GM19238 (cell line): ENCODE results near the gene MYH7B.

ENCODE experiments used
- DNase-seq: peaks from one replicate; pipeline ENCODE4 v3.0.0; 2011; ENCODE audit warnings: low spot score; ENCODE audit not compliant: insufficient read length

Gene MYH7B

DNA sequence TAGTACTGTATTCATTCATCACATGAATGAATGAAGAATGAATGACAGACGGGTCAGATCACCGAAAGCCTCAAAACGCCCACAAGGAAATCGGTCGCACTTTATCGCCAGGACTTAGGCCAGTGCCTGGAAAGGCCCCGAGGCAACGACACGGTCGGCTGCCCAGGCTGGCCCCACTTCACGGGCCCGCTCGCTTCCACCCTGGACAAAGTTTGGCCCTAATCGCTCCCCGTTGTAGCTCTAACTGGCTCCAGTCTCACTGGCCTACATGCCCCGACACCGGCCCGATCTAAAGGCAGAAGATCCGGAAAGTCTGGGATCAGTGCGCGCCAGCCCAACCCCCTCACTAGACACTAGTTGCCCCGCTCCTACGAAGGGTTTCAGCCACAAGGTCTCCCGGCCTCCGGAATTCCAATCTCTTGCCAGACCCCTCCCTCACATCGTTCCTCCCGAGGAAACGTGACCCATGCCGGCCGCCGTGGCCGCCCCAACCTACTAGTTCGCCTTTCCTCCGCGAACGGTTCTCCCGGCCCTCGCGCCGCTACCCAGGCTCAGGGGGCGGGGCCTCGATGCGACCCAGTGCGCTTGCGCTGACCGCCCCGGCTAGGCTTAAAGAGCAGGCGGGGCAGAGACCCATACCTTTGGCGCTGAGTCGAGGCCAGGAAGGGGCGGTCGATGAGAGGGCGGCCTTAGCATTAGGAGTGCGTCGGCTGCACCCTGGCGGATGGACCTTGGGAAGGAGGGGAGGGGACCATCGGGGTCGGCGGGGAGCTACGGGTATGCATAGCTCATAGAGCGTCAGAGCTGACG lies at the start of gene MYH7B, which contains the start of gene GSS:
TSS of gene MYH7B (plus strand) at position 638 of the 810 bp plus-strand sequence. CDS start 22,138 bp downstream, outside the sequence.
TSS of gene GSS (minus strand) at position 576 of the 810 bp plus-strand sequence. CDS start 3,954 bp downstream, outside the sequence.
- peak; percentile 94 for DNase-seq

DNA sequence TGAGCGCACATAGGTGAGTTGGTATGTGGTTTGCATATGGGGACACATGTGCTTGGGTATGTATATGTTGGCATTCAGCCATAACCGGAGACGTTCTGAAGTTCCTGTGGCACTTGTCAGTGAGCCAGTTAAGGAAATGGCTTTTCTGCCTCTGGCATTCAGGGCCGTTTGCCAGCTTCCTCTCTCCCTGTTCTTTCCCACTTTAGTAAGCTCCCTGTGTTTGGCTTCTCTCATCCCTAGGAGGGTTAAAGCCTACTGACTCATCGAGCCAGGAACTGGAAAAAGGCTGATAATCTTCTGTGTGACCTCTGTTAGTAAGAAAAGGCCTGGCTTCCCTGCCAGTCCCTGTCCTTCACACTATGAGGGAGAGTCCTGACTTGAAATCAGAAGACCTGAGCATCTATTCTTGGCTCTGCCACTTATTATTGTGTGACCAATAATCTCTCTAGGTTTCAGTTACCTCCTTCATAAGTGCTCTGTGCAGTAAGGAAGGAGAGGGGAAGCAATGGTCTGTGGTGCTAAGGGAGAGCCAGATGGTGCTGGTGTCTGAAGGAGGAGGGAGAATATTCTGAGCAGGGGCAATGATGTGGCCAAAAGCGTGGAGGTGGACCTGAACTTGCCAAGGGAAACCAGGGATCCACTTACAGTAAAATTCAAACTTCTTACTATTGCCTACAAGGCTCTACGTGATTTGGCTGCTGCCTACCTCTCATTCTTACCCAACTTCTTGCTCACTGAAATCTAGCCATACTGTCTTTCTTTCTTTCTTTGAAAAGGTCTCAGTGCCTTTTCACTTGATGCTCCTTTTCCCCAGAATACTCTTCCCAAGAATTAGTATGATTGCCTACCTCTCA lies 47.8 kb upstream of the MYH7B start:
- DNase-seq = no peak

DNA sequence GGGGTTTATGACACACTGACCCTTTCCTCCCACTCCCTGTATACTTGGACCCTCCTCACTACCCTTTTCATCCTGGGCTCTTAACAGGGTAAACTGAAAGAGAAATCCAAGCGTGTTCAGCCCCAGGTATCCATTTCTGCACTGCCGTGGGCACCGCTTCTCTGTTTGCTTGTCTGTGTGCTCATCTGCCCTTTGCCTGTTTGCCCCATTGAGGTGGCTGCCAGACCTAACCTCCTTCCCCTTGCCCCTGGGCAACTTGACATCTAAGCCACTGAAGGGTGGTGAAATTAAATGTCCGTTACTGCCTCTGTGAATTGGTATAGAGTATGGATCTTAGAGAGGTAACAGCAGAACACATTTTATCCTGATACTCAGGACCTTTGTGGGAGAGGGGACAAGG lies 40.5 kb upstream of the MYH7B start:
- no peak for DNase-seq

DNA sequence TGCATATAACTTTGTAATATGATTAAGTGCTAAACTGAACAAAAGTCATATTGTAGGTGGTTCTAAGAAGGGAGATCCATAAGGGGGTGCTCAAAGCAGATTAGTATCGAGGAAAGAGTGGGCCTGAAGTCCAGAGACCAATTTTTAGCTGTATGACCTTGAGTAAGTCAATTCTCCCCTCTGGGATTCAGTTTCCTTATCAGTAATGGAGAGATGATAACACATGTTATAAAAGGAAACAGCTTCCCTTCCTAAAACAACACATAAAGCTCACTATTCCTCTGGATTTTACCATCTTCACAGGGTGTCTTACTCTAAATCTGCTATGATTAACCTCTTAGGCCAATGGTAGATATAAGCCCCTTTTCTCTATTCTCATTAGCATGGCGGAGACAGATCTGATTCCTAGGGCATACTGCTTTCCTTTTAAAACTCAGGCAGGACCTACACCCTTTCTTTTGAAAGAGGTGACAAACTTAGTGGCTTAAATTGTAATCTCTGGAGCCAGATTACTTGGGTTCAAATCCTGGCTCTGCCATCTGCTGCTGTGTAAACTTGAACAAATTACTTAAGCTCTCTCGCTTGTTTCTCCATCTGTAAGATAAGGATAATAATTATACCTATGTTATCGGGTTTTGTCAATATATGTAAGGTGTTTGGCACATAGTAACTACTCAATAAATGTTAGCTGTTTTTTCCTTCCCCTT lies 39.8 kb upstream of the MYH7B start:
- no peak for DNase-seq

DNA sequence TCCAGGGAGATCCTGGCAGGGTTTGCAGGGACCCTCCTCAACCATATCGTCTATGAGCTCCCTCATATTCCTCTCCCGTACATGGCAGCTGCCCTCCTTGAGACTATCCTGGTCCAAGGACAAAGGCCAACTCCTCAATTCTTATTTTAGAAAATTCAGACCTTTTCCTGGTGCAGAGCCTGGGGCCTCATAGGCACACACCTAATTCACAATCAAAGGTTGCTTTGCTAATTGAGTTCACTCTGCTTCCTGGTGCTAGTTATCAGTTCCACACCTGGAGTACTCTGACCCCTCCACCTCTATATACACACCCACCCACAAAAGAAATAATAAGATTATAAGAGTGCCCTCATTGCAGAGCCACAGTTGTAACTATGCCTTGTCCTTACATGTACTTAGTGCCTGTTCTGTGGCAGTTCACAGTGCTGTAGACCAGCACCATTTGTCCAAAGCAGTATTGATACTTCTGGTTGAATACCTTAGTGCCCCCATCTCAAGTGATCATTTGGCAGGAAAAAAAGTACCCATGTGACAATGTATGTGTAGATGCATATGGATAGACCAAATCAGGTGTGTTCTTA lies 38.8 kb upstream of the MYH7B start:
- no peak for DNase-seq

DNA sequence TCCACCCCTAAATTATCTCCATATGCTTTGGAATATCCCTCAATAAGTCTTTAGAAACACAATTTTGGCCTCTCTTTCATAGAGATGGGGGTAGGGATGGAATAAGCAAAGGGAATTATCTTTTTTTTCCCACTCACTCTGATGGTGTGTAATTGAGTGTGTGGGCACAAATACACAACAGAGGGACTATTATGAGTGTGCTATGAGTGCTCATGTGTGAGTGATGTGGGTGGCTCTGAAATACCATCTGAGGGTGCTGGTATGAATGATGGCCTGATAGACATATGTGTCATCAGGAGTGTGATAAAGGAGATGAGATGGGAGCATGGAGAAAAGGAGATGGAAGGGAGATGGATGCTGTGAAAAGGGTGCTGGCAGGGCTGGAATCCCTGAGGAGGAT lies 35.6 kb upstream of the MYH7B start:
- no peak for DNase-seq

DNA sequence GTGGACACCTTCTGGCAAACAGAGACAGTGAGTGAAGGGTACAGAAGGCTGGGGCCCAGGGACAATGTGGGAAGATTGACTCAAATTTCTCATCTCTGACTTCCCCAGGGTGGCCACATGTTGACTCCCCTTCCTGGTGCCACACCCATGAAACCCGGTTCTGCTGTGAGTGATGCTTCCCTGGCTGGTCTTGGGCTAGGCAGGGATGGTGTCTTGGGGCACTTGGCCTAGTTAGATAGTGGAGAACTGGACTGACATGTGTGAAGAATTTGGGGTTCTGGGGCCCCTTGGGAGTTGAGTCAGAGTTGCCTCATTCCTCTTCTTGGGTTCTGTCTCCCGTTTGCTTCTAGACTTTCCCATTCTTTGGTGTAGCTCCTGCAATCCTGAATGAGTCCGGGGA lies 34.2 kb upstream of the MYH7B start:
- DNase-seq = no peak

DNA sequence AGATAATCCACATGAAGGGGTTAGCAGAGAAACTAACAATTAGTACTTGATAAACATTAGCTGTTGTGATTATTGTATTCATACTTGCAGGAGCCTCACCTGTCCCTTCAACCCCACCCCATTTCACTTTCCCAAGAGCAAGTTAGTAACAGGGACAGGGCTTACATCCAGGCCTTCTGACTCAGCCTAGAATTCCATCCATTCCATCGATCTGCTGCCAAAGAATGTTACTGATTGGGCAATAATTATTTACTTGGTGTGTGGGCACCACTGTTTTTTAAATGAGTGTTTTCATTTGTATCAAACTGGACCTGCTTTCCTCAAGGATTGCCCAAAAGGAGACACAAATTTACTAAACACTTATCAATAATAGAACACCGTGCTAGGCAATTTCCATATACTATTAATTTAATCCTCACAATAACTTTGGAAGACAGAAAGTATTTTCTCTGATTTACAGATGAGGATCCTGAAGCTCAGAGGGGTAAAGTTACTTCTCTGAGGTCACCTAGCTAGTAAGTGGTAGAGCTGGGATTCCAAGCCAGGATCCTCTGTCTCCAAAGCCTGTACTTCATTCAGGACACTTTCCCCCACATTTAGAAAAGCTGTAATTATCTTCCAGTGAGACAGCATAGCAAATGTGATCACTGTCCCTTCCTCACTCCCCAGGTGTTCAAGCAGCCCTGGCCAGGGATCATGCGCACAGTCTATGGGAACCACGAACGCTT lies 32.9 kb upstream of the MYH7B start:
- no peak for DNase-seq

DNA sequence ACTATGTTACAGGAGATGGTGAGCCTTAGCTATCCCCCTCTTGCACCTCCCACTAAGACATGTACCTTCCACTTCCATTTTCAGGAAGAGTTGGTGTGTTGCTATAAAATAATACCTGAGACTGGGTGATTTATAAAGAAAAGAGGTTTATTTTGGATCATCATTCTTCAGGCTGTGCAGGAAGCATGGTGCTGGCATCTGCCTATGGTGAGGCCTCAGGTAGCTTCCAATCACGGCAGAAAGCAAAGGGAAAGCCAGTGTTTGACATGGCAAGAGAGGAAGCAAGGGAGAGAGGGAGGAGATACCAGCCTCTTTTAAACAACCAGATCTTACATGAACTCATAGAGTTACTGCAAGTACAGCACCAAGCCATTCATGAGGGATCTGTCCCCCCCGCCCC lies 32.3 kb upstream of the MYH7B start:
- DNase-seq = no peak

DNA sequence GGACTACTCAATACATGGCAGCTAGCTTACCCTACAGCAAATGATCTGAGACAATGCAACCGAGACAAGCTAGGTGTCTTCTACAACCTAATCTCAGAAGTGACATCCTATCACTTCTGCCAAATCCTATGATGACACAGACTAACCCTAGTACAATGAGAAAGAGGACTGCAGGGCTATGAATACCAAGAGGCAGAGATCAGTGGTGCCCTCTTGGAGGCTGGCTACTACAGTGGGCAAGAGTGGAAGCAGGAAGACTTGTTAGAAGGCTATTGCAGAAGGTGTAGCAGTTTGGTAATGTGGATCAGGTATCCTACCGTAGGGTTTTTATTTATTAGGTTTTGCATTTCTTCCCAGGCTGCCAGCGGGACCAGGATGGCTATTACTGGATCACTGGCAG lies 30.3 kb upstream of the MYH7B start:
- no peak for DNase-seq

DNA sequence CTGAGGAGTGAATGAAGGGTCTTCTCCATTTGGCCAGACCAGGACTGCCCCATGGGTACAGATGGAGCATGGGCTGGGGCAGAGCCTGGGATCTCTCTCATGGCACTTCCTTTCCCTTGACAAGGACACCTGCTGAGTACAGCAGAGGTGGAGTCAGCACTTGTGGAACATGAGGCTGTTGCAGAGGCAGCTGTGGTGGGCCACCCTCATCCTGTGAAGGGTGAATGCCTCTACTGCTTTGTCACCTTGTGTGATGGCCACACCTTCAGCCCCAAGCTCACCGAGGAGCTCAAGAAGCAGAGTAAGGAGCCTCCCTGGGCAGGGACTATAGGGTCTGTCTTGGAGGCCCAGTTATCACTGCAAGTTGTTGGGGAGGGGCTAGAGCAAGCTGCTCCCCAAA lies 29.7 kb upstream of the MYH7B start:
- DNase-seq = no peak

DNA sequence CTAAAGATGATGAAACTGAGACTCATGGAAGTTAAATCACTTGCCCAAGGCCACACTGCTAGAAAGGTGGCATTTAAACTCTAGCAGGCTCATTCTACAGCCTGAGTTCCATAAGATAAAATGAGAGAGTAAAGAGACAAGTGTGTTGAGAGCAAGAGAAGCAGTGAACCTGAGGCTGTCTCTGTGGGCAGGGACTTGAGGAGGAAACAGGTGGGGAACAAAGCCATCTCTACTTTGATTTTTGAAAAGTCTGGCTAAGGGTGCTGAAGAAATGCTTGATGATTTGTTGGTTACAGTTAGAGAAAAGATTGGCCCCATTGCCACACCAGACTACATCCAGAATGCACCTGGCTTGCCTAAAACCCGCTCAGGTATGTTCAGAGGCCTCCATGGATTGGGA lies 29.1 kb upstream of the MYH7B start:
- DNase-seq = no peak

DNA sequence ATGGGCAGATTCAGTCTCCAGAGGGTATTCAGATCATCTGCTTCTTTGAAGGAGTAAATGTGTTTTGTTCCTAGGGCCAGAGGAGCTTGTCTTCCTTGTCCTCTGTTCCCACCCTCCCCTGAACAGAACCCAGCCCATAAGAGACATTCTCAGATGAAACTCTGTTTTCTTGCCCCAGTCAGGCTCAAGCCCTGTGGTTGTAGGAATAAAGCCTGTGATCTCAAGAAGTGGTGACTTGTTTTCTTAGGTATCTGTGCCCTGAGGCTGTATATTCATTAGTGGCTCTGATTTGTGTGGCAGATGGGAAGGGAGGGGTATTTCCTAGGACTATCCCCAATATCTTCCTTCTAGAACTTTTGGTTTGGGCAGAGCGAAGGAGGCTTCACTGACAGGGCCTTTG lies 27.9 kb upstream of the MYH7B start:
- DNase-seq = no peak

DNA sequence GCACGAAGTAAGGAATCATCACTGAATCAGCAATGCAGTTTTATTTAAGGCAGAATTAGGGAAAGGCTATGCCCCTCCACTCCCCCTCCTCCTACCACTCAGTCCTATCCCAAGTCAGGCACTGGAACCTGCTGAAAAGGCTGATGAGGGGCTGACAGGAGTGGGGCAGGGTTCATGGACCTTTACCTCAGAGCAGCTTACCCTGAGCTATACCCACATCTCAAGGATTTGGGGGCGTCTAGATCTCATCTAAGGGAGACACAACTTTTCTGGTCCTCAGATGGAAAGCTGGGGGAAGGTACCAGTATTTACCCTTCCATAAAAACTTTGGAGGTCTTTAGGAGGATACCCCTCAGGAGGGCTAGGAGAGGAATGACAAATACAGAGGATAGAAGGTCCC lies 27.3 kb upstream of the MYH7B start:
- DNase-seq = no peak

DNA sequence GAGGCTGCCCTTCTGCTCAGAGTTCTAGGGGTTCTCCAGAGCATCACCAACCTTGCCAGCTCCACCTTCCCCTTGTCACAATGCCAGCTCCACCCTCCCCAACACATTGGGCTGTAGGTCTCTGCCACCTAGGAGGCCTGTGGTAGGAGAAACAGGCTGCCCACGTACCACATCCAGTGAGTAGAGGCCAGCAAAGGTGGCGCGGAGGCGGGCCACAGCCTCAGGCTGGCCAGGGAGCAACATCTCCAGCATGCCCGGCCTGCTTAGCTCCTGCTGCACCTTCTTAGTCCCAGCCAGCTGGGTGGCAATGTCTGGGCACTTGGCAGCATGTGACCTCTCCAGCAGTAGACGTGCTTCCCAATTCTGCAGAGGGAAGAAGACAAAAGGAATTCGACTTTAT lies 23.9 kb upstream of the MYH7B start:
- no peak for DNase-seq

DNA sequence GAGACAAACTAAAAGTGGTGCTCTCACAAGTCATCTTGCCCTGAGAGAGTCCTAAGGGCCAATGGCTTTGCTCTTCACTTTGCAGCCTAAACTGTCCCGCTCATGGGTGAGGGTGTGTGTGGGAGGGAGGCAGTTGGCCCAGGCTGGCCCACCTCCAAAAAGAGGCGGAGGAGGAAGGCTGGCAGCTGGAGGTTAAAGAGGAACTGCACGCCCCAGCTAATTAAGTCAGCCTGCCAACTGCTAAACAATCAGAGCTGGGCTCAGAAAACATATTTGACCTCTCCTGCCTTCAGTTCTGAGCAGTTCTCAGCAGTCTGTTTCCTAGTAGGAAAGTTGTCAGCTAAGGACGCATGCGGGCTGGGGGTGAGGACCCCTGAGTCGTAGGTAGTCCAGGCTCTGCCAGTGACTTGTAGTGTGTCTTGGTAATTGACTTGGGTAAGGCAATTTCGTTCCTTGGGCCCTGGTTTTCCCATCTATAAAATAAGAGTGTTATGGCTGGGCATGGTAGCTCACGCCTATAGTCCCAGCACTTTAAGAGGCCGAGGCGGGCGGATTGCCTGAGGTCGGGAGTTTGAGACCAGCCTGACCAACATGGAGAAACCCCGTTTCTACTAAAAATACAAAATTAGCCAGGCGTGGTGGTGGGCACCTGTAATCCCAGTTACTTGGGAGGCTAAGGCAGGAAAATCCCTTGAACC lies 17.1 kb upstream of the MYH7B start:
- DNase-seq = no peak

DNA sequence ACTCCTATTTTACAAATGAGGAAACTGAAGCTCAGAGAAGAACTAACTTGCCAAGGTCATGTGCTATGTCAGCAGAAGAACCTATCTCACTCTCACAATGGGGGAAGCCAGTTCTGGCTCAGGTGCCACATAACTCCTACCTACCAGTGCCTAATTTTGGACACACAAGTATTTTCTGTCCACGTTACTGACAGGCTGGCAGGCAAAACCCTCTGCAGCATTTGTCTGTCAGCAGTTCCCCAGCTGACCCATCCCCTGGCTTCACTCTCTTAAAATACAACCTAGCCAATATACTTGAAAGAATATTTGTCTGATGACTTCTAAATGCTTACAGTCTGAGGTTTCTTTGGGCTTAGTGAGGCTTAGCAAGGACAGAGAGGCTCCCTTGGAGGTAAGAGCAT lies 15.6 kb upstream of the MYH7B start:
- DNase-seq = no peak

DNA sequence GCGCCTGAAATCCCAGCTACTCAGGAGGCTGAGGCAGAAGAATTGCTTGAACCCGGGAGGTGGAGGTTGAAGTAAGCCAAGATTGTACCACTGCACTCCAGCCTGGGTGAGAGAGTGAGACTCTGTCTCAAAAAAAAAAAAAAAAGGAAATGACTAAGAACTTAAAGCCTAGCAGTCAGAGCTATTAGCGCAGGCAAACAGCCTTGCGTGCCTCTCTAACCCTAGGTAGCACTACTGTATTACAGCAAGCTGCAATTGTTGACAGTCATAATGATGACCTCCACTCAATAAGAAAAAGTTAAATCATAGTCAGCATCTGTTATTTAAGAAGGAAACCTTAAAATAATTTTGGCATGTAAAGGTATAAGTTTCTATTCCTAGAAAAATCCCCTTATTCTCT lies 14.4 kb upstream of the MYH7B start:
- DNase-seq = no peak

DNA sequence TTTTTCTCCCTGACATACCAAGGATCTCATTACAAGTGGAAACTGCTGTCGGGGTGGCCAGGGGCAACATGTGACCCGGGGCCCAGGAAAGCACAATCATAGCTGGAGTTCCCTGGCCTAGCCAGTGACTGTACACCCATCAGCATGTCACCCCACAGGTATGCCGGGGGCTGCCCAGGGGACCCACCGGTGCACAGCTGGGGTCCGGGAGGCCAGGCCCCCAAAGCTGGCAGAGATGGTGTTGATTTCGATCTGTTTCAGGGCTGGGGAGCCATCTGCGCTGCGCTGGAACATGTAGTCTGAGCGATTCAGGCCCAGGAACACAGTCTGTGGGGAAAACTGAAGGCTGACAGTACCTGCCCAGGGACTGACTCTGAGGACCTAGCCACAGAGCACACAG lies 13.4 kb upstream of the MYH7B start:
- DNase-seq = no peak
